Measurements from ENCODE around the gene GALNT9.

GALNT9 gene

DNA sequence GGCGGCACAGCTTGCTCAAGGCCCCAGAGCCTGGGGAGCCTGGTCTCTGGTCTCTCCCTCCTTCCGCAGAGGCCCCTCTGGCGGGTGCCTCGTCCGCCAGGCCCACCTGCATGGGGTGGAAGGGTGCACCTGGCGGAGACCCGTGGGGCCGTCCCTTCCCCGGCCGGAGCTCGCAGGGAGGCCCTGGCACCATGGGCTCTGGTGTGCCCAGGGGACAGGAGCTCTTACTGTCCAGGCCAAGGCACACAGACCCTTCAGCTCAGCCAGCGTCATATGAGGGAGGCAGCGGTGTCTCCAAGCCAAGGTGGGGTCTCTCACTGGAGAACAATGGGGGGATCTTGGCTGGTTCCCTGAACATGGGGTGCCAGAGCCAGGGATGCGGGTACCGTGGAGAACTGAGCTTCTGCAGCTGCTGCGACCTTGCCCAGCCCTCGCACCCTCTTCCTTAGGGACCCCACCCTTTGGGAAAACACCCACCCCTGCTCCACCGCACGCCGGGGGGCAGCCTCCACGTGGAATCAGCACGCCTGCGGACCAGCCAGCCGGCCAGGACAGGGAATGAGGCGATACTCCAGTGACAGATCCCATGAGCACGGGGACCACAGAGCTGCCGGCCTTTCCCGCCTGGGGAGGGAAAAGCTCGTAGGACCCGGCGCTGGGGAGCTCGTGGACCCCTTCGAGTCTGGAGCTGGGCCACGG, 25.7 kb upstream of the GALNT9 start:
- no peaks in the 10 kb centered on the region for H3K4me1 Mint-ChIP-seq (ENCODE audit: low read depth in 2 of 2)
- H3K27ac Mint-ChIP-seq = no peak overlapping the region
- DNase-seq (no peak), ATAC-seq (replicated peaks) (no peak)
- peaks cover 0 to 2% of the 10 kb centered on the region in 2 donors for H3K9me3 Mint-ChIP-seq
- no peaks in the 10 kb centered on the region for H3K27me3 Mint-ChIP-seq
- H3K4me3 Mint-ChIP-seq = no peak overlapping the region
- H3K36me3 Mint-ChIP-seq (ENCODE audit: insufficient read depth) = no peaks in the 10 kb centered on the region

DNA sequence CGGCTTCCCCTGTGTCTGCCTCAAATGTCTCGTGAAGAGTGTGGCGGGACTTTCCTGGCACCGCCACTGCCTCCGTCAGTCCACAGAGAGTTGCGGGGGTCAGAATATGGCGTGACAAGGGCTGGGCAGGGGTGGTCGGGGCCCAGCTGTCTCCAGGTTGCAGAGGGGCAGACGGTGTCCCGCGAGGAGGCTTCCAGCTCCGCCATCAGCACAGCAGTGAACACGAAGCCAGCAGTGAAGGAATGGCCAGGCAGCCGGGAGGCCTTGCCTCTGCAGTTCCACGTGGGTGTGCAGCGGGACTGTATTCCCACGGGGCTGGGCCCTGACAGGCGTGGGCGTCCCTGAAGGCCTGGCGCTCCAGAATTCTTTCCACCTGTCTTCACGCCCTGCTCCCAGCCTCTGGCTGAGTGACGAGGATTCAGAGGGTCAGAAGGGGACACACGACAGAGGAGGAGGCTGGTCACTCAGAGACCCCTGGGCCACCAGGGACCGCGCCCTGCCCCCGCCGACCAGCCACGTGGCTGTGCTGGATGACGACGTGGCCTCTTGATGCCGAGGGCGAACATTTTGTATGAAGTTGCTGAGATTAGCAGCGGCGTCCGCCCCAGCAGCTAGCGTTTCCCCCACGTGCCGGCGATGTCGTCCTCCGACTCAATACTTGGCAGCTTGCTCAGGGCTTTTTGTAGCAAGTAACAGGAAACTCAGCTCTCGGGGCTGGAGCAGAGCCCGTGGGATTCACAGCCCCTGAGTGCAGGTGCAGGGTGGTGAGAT, 25.0 kb upstream of the GALNT9 start:
- Mint-ChIP-seq H3K27me3 (no peaks in the 10 kb centered on the region), H3K36me3 (ENCODE audit: insufficient read depth) (no peaks in the 10 kb centered on the region), H3K9me3 (no peaks in the 10 kb centered on the region), H3K4me3 (no peak overlapping the region), H3K4me1 (ENCODE audit: low read depth in 2 of 2) (no peaks in the 10 kb centered on the region), H3K27ac (no peak overlapping the region)
- no peak for DNase-seq
- ATAC-seq (replicated peaks) = no peak

DNA sequence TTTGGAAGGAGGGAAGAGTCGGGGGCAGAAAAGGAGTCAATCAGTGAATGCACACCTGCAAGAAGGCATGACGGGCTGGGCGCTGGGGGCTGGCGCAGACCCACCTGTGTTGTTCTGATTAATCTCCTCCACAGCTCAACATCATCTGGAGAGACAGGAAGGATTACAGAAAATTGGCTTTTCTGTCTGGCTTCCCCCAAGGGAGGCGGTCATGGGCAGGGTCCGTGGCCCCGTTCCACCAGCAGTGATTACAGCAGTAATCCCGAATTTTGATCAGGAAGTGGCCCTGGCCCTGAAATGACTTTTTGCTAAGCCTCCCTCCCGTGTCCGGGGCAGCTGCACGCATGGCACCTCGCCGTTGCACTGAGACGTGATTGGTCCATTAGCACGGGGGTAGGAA, 24.4 kb upstream of the GALNT9 start:
- DNase-seq = no peak
- Mint-ChIP-seq H3K27me3 (no peaks in the 10 kb centered on the region), H3K4me3 (no peak overlapping the region), H3K9me3 (no peaks in the 10 kb centered on the region), H3K36me3 (ENCODE audit: insufficient read depth) (no peaks in the 10 kb centered on the region), H3K27ac (no peak overlapping the region), H3K4me1 (ENCODE audit: low read depth in 2 of 2) (no peaks in the 10 kb centered on the region)
- no peak for ATAC-seq (replicated peaks)

DNA sequence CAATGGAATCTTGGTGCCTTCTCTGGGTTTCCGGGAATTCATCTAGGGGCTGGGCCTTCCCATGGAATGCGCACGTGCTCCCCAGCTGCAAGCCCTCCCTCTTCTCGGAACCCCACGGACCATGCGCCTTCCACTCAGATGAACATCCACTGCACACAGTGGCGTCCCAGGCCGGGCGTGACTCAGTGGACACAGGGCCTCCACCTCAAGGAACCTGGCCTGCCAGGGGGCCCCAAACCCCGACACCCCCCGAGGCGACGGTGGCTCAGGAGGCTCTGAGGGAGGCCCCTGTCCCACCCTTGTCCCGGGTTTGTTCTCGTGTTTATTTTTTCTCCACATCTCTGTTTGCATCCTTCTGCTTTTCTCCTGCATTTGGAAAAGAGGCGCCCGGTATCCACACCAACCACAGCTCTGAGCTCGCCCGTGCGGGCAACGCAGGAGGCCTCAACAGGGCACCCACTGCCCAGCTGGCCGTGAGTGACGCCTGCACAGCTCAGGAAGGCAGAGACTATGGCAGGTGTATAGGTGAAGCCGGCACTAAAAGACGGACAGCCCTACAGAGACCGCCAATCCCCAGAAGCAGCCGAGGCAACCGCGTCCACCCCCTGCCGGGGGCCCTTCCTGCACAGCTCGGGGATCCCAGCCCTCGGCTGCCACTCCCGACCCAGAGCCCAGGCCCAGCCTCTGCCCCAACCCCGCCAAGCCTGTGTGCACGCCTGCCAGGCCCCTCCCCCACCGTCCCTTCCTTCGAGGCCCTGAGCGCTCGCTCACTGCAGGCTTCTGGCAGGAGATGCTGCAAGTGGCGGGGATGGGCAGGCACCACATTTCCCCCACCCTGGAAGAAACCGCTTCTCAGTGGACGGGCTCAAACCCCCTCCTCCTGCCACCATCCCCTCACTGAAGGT, 23.8 kb upstream of the GALNT9 start:
- Mint-ChIP-seq H3K9me3 (no peaks in the 10 kb centered on the region), H3K4me1 (ENCODE audit: low read depth in 2 of 2) (no peaks in the 10 kb centered on the region), H3K27ac (no peak overlapping the region), H3K4me3 (no peak overlapping the region), H3K27me3 (no peaks in the 10 kb centered on the region), H3K36me3 (ENCODE audit: insufficient read depth) (no peaks in the 10 kb centered on the region)
- DNase-seq (no peak), ATAC-seq (replicated peaks) (no peak)

DNA sequence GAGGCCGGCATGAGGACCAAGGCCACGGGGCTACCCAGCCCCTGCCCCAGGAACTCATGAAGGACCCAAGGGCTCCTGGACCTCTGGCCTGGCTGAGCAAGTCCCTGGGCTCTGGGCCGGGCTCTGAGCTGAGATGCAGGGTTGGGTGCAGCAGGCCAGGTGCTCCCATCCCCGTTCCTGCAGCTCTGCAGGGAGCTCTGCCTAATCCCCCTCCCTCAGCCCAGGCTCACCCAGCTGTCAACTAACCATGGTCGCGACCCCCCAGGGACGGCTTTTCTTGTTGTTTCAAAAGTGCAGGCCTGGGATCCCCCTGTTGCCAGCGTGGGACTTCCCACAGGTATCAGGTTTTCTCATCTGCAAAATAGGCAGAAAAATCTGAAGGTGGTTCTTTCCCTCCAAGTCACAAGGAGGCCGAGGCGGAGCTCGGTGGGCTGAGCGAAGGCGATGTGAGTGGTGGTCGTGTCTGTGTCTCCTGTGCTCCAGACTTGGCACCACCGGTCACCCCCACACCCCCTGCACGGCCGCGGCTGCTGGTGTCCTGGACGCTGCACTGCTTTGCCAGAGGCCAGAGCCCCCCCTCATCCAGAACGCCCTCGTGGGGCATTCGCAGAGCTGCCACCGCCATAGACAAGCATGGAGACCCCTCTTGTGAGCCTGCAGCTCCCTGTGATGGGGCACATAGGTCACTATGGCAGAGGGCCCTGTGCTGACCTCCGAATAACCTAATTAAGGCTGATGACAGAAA, 22.5 kb upstream of the GALNT9 start:
- Mint-ChIP-seq H3K4me1 (ENCODE audit: low read depth in 2 of 2) (no peaks in the 10 kb centered on the region), H3K9me3 (no peaks in the 10 kb centered on the region), H3K27ac (no peak overlapping the region), H3K27me3 (no peaks in the 10 kb centered on the region), H3K4me3 (no peak overlapping the region), H3K36me3 (ENCODE audit: insufficient read depth) (no peaks in the 10 kb centered on the region)
- DNase-seq (no peak), ATAC-seq (replicated peaks) (no peak)

DNA sequence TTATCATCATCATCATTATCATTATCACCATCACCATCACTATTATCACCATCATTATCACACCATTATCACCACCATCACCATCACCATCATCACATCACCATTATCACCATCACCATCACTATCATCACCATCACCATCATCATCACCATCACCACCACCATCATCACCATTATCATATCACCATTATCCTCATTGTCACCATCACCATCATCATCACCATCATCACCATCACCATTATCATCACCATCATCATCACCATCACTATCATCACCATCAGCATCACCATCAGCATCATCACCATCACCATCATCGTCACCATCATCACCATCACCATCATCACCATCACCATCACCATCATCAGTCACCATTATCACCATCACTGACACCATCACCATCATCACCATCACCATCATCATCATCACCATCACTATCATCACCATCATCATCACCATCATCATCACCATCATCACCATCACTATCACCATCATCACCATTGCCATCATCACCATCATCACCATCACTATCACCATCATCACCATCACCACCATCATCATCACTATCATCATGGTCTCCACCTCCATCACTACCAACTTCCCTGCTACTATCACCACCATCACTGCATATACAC, 20.2 kb upstream of the GALNT9 start:
- H3K9me3 Mint-ChIP-seq = no peaks in the 10 kb centered on the region
- DNase-seq (no peak), ATAC-seq (replicated peaks) (no peak)
- no peaks in the 10 kb centered on the region for H3K27me3 Mint-ChIP-seq
- no peaks in the 10 kb centered on the region for H3K36me3 Mint-ChIP-seq (ENCODE audit: insufficient read depth)
- H3K4me1 Mint-ChIP-seq (ENCODE audit: low read depth in 2 of 2) = no peaks in the 10 kb centered on the region
- no peak overlapping the region for H3K4me3 Mint-ChIP-seq
- H3K27ac Mint-ChIP-seq = no peak overlapping the region

DNA sequence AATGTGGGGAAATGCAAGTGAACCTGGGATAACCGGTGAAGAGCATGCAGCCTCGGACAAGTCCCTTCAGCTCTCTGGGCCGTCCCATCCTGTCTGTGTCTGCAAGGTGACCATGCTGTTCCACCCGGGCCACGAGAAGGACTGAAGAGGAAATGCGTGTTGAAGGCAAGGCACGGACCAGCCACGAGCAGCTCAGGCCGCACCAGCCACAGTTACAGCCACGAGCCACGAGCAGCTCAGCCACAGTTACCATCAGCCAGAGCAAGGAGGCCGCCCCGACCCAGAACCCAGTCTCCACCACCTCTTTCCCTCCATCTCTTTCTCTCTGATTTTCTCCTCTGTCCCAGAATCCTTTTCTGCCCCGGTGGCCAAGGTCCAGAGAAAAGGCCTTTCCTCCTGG, 18.8 kb upstream of the GALNT9 start:
- Mint-ChIP-seq H3K36me3 (ENCODE audit: insufficient read depth) (no peaks in the 10 kb centered on the region), H3K9me3 (no peaks in the 10 kb centered on the region), H3K27ac (no peak overlapping the region), H3K4me1 (ENCODE audit: low read depth in 2 of 2) (no peaks in the 10 kb centered on the region), H3K4me3 (no peak overlapping the region), H3K27me3 (no peaks in the 10 kb centered on the region)
- no peak for DNase-seq
- ATAC-seq (replicated peaks) = no peak

DNA sequence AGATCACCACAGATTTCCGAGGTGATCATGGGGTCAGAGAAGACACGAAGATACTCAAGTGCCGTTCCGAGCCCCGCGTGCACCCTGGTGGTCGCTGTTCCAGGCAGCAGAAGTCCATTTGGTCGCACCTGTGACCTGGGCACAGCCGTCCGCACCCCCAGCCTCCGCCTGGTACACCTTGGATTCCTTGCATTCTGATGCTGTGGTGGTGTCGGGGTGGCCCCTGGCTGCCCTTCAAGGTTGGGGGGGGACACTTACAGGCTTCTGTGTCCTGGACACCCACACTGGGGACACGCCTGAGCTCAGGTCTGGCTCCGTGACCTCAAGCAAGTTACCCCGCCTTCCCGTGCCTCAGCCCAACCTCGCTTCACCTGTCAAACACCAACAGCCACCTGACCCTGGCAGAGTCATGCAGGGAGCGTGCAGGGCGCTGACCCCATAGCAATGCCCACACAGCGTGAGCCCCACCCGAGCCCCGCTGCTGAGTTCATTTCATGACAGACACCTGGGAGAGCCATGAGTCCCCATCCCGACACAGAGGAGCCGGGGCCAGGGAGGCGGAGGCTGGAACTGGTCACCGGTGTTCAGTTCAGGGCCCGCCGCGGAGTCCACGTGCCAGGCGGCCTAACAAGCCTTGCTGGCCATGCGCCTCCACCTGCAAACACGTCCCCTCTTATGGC, 17.9 kb upstream of the GALNT9 start:
- no peaks in the 10 kb centered on the region for H3K27me3 Mint-ChIP-seq
- H3K36me3 Mint-ChIP-seq (ENCODE audit: insufficient read depth) = no peaks in the 10 kb centered on the region
- H3K9me3 Mint-ChIP-seq = no peaks in the 10 kb centered on the region
- no peak overlapping the region for H3K27ac Mint-ChIP-seq
- no peak overlapping the region for H3K4me3 Mint-ChIP-seq
- H3K4me1 Mint-ChIP-seq (ENCODE audit: low read depth in 2 of 2) = no peaks in the 10 kb centered on the region
- no peak for DNase-seq
- no peak for ATAC-seq (replicated peaks)

DNA sequence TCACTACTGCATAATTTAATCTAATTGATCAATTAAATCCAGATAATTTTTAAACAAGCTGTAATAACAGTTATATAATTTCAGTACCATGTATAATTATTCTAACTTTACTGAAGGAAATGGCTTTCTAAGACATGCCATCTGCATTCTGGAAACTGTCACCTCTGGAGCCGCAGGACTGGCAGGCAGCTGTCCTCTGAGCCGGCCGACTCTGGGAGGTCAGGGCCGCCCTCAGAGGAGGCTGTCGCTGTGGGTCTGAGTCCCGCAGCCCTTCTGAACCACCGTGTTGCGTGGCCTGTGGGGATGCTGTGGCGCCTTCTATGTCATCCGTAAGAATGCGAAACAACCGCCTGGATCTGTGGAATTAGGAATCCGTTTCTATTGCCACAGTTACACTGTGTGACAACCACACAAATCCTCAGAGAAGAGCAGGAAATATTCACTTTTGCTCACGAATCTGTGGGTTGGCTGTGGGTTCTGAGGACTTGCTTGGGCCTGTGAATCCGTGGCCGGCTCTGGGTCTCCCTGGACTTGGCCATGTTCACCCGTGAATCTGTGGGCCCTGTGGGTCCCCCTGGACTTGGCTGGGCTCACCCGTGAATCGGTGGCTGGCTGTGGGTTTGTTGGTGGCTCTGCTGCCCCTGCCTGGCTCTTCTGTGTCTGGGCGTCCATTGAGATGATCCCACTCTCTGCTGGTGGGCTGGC, 17.2 kb upstream of the GALNT9 start:
- Mint-ChIP-seq H3K4me3 (no peak overlapping the region), H3K27ac (no peak overlapping the region), H3K4me1 (ENCODE audit: low read depth in 2 of 2) (no peaks in the 10 kb centered on the region)

DNA sequence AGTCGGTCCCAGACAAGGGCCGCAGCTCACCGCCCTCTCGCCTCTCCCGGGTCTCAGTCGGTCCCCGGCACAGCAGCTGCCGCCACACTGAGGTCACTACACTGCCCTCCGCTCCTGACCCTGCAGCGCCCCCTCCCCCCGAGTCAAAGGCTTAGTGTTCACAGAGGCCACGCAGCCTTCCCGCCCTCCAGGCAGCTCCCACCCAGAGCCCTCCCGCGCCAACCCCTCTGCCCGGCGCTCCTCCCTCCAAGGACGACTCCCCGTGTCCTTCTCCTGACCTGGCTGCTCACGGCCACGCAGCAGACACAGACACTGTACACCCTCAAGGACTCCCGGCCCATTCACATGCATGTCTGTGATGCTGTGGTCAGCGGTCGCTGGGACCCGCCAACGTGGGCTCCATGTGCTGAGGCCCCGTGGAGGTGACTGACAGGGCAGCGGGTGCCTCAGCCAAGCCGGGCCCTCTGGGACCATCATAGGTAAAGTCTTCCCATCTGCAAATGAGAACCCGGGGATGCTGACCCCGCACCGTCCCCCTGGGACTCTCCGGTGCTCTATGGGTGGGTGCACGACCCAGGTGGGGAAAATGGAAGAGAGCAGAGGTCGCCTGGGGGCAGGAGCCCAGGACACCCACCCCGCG, 16.3 kb upstream of the GALNT9 start:
- no peak overlapping the region for H3K4me3 Mint-ChIP-seq
- no peaks in the 10 kb centered on the region for H3K9me3 Mint-ChIP-seq

More for the DNA sequence above, 17.2 kb upstream of the GALNT9 start:
- ATAC-seq (replicated peaks) (no peak), DNase-seq (no peak)
- Mint-ChIP-seq H3K36me3 (ENCODE audit: insufficient read depth) (no peaks in the 10 kb centered on the region), H3K27me3 (no peaks in the 10 kb centered on the region), H3K9me3 (no peaks in the 10 kb centered on the region)

DNA sequence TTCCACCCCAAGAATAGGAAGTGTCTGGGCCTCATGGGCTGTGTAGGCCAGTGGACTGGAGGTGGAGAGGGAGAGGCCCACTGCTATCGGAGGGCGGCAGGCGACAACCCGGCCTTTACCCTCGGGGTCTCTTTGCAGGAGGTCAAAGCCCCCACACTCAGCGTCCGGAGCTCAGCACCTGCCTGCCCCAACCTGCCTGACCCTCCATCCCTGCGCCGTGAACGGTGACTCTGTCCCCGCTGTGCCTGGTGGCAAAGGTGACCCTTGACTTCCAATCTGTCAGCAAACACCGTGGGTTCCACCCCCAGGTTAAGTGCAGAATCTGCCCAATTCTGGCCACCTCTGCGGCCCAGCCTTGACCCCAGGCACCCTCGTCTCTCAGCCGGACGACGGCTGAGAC, 15.7 kb upstream of the GALNT9 start:
- Mint-ChIP-seq H3K4me3 (no peak overlapping the region), H3K4me1 (ENCODE audit: low read depth in 2 of 2) (no peaks in the 10 kb centered on the region), H3K36me3 (ENCODE audit: insufficient read depth) (no peaks in the 10 kb centered on the region), H3K27ac (no peak overlapping the region), H3K9me3 (no peaks in the 10 kb centered on the region), H3K27me3 (peaks cover 0 to 10% of the 10 kb centered on the region in 2 donors)
- DNase-seq (no peak), ATAC-seq (replicated peaks) (no peak)

More for the DNA sequence above, 16.3 kb upstream of the GALNT9 start:
- peaks cover 0 to 6% of the 10 kb centered on the region in 2 donors for H3K27me3 Mint-ChIP-seq
- DNase-seq (no peak), ATAC-seq (replicated peaks) (no peak)
- H3K4me1 Mint-ChIP-seq (ENCODE audit: low read depth in 2 of 2) = no peaks in the 10 kb centered on the region
- no peaks in the 10 kb centered on the region for H3K36me3 Mint-ChIP-seq (ENCODE audit: insufficient read depth)
- no peak overlapping the region for H3K27ac Mint-ChIP-seq
